Activated T-cell treated with anti-CD3 and anti-CD28 coated beads for 48 hours (primary cell): ENCODE results near the gene EPB41L1.

Experiments used
- DNase-seq: peaks from one replicate; pipeline ENCODE4 v3.0.0-alpha.2; 2020; ENCODE audit warnings: low read depth

The EPB41L1 gene

GRCh38 chr20:36154700-36155628, at the start of gene EPB41L1:
EPB41L1 (plus strand) TSS chr20:36154740; CDS start chr20:36173778, 19,038 bp downstream.
- no peak for DNase-seq

- DNase-seq = no peak
Observed at GRCh38 chr20:36104856-36105255, 49.7 kb upstream of the EPB41L1 start.

- no peak for DNase-seq
Observed at GRCh38 chr20:36105711-36106226, 48.8 kb upstream of the EPB41L1 start.

- no peak for DNase-seq
Observed at GRCh38 chr20:36106606-36107005, 47.9 kb upstream of the EPB41L1 start.

- no peak for DNase-seq
Observed at GRCh38 chr20:36107881-36108280, 46.7 kb upstream of the EPB41L1 start.

GRCh38 chr20:36109251-36109947, 45.1 kb upstream of the EPB41L1 start:
- no peak for DNase-seq

GRCh38 chr20:36110994-36111393, 43.5 kb upstream of the EPB41L1 start:
- DNase-seq = no peak

- DNase-seq = no peak
Observed at GRCh38 chr20:36112112-36112511, 42.4 kb upstream of the EPB41L1 start.

- DNase-seq = no peak
Observed at GRCh38 chr20:36113036-36113435, 41.5 kb upstream of the EPB41L1 start.

GRCh38 chr20:36113566-36114250, 40.8 kb upstream of the EPB41L1 start:
- no peak for DNase-seq

GRCh38 chr20:36114707-36115106, 39.8 kb upstream of the EPB41L1 start:
- no peak for DNase-seq

GRCh38 chr20:36115925-36116324, 38.6 kb upstream of the EPB41L1 start:
- DNase-seq = no peak

- no peak for DNase-seq
Observed at GRCh38 chr20:36116807-36117441, 37.6 kb upstream of the EPB41L1 start.

GRCh38 chr20:36117638-36118037, 36.9 kb upstream of the EPB41L1 start:
- no peak for DNase-seq

GRCh38 chr20:36118371-36118770, 36.2 kb upstream of the EPB41L1 start:
- no peak for DNase-seq

- no peak for DNase-seq
Observed at GRCh38 chr20:36119537-36119936, 35.0 kb upstream of the EPB41L1 start.

GRCh38 chr20:36120241-36120640, 34.3 kb upstream of the EPB41L1 start:
- no peak for DNase-seq

GRCh38 chr20:36120991-36121390, 33.5 kb upstream of the EPB41L1 start:
- DNase-seq = no peak

GRCh38 chr20:36121981-36122930, 32.3 kb upstream of the EPB41L1 start:
- DNase-seq = no peak

GRCh38 chr20:36122931-36123288, 31.6 kb upstream of the EPB41L1 start:
- no peak for DNase-seq

- DNase-seq = no peak
Observed at GRCh38 chr20:36125097-36125496, 29.4 kb upstream of the EPB41L1 start.
